Activated CD4-positive, alpha-beta T cell treated with anti-CD3 and anti-CD28 coated beads for 48 hours (primary cell): Measurements from ENCODE around the gene RGS12.

Source experiments
- DNase-seq: peaks from one replicate; pipeline ENCODE4 v3.0.0-alpha.2; 2020

The RGS12 gene

GRCh38 chr4:3311489-3312171 lies 18.8 kb downstream of the RGS12 start:
- DNase-seq: no peak

- DNase-seq: no peak
These were observed 19.5 kb downstream of the RGS12 start for GRCh38 chr4:3312362-3312761.

GRCh38 chr4:3313139-3313538 lies 20.3 kb downstream of the RGS12 start:
- DNase-seq: no peak

GRCh38 chr4:3313556-3314228 lies 20.9 kb downstream of the RGS12 start:
- no peak for DNase-seq

- DNase-seq: no peak
These were observed 22.0 kb downstream of the RGS12 start for GRCh38 chr4:3314706-3315260.

- DNase-seq: no peak
These were observed 22.7 kb downstream of the RGS12 start for GRCh38 chr4:3315566-3315965.

GRCh38 chr4:3316146-3316545 lies 23.3 kb downstream of the RGS12 start:
- DNase-seq: no peak

- DNase-seq: no peak
These were observed 24.3 kb downstream of the RGS12 start for GRCh38 chr4:3317011-3317655.

- DNase-seq: no peak
These were observed 24.9 kb downstream of the RGS12 start for GRCh38 chr4:3317656-3318211.

GRCh38 chr4:3318561-3319021 lies 25.8 kb downstream of the RGS12 start:
- no peak for DNase-seq

- no peak for DNase-seq
These were observed 27.7 kb downstream of the RGS12 start for GRCh38 chr4:3320361-3321023.

- DNase-seq: no peak
These were observed 28.6 kb downstream of the RGS12 start for GRCh38 chr4:3321295-3321889.

GRCh38 chr4:3322059-3322550 lies 29.3 kb downstream of the RGS12 start:
- no peak for DNase-seq

GRCh38 chr4:3323071-3323481 lies 30.3 kb downstream of the RGS12 start:
- no peak for DNase-seq

GRCh38 chr4:3324093-3324815 lies 31.4 kb downstream of the RGS12 start:
- DNase-seq: no peak

GRCh38 chr4:3328814-3329663 lies 36.2 kb downstream of the RGS12 start:
- DNase-seq: no peak

GRCh38 chr4:3329887-3330286 lies 37.1 kb downstream of the RGS12 start:
- no peak for DNase-seq

- no peak for DNase-seq
These were observed 37.9 kb downstream of the RGS12 start for GRCh38 chr4:3330707-3331106.

GRCh38 chr4:3331511-3332394 lies 38.9 kb downstream of the RGS12 start:
- no peak for DNase-seq

- no peak for DNase-seq
These were observed 39.7 kb downstream of the RGS12 start for GRCh38 chr4:3332498-3332897.
